MCF 10A (cell line): ENCODE measurements around the gene EHMT2. TPM values are rescaled to one million over a fixed set of nuclear protein-coding genes. Genes with fewer than 3 reads are reported as not detected.

ENCODE experiments used
- BruUV-seq: library from RNA; stranded (reverse); fragments of 400-500 nt; replicated peaks from 2 replicates; lab custom pipeline; 2021; lab: Mats Ljungman, UMichigan
- CTCF ChIA-PET: fragments of 300-600 bp; sonication (Branson Sonifier 250); formaldehyde crosslinking; extraction: SDS; loops from one replicate; lab custom pipeline; 2021; ENCODE audit warnings: antibody characterized with exemption, inconsistent platforms; lab: Yijun Ruan, JAX
- POLR2A ChIA-PET: fragments of 300-600, 350-650 bp; sonication (Branson Sonifier 250); formaldehyde crosslinking; extraction: SDS; loops from one replicate; lab custom pipeline; 2020; ENCODE audit warnings: antibody characterized with exemption, inconsistent platforms; lab: Yijun Ruan, JAX
- DNase-seq: peaks from one replicate; pipeline ENCODE4 v3.0.0-alpha.2; 2018; ENCODE audit not compliant: unreplicated experiment
- H3K27ac Mint-ChIP-seq: one replicate; pipeline ENCODE4 v1.8.0; 2022; ENCODE audit warnings: mild to moderate bottlenecking, low read depth, mixed read lengths; ENCODE audit not compliant: unreplicated experiment
- H3K27me3 Mint-ChIP-seq: one replicate; pipeline ENCODE4 v1.8.0; 2022; ENCODE audit warnings: mixed read lengths; ENCODE audit not compliant: insufficient read depth, unreplicated experiment
- H3K36me3 Mint-ChIP-seq: one replicate; pipeline ENCODE4 v1.8.0; 2022; ENCODE audit warnings: mild to moderate bottlenecking, moderate library complexity, mixed read lengths; ENCODE audit not compliant: insufficient read depth, unreplicated experiment
- H3K4me1 Mint-ChIP-seq: one replicate; pipeline ENCODE4 v1.8.0; 2022; ENCODE audit warnings: mixed read lengths; ENCODE audit not compliant: insufficient read depth, unreplicated experiment
- H3K4me3 Mint-ChIP-seq: one replicate; pipeline ENCODE4 v1.8.0; 2022; ENCODE audit warnings: mild to moderate bottlenecking, moderate library complexity, mixed read lengths; ENCODE audit not compliant: unreplicated experiment
- H3K9me3 Mint-ChIP-seq: one replicate; pipeline ENCODE4 v1.8.0; 2022; ENCODE audit warnings: mixed read lengths; ENCODE audit not compliant: unreplicated experiment
- intact Hi-C: fragments of 100-400 bp; cut with micrococcal nuclease; formaldehyde crosslinking; loops from 2 replicates; pipeline ENCODE4 v1.14.1; 2022
- total RNA-seq: library from RNA; stranded (reverse); gene quantifications from 2 replicates; pipeline ENCODE4 v1.2.3, GENCODE V29; 2022
- TF ChIP-seq, protein P1 (sequence below): fragments of 200-600 bp; IDR thresholded peaks from one replicate; pipeline ENCODE4 v1.8.0; 2022; ENCODE audit warnings: antibody characterized with exemption, mild to moderate bottlenecking; ENCODE audit not compliant: unreplicated experiment

EHMT2 gene
- total RNA-seq, 1 experiment from 2014 or later: 20.2 TPM

- no peaks in the 10 kb centered on the region for H3K9me3 Mint-ChIP-seq
- no TSS peak for BruUV-seq
- no peak overlapping the region for H3K4me3 Mint-ChIP-seq
- peak; percentile 34 for DNase-seq
- CTCF ChIA-PET: interaction anchor here (0.6 to 0.9 kb wide), 3 partner anchors 14 to 31 kb away, joined by 3 to 5 read pairs (median 4); partner anchors contain the start of gene CFB
- peaks cover 6% of the 10 kb centered on the region for H3K4me1 Mint-ChIP-seq
- intact Hi-C loops: no loop called here
- no peak overlapping the region for H3K27ac Mint-ChIP-seq
- POLR2A ChIA-PET: interaction anchor here (0.6 to 1.4 kb wide), 3 partner anchors 9 to 258 kb away, joined by 3 read pairs; no protein-coding TSS in a partner anchor
- no peaks in the 10 kb centered on the region for H3K36me3 Mint-ChIP-seq
- no peaks in the 10 kb centered on the region for H3K27me3 Mint-ChIP-seq
- TF ChIP-seq, protein P1, sequence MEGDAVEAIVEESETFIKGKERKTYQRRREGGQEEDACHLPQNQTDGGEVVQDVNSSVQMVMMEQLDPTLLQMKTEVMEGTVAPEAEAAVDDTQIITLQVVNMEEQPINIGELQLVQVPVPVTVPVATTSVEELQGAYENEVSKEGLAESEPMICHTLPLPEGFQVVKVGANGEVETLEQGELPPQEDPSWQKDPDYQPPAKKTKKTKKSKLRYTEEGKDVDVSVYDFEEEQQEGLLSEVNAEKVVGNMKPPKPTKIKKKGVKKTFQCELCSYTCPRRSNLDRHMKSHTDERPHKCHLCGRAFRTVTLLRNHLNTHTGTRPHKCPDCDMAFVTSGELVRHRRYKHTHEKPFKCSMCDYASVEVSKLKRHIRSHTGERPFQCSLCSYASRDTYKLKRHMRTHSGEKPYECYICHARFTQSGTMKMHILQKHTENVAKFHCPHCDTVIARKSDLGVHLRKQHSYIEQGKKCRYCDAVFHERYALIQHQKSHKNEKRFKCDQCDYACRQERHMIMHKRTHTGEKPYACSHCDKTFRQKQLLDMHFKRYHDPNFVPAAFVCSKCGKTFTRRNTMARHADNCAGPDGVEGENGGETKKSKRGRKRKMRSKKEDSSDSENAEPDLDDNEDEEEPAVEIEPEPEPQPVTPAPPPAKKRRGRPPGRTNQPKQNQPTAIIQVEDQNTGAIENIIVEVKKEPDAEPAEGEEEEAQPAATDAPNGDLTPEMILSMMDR: no peak
Observed at GRCh38 chr6:31920811-31921210, 23.3 kb upstream of the EHMT2 start.

- BruUV-seq: no TSS peak
- intact Hi-C loops: no loop called here
- CTCF ChIA-PET: interaction anchor here (0.6 kb wide), 1 partner anchor 92 kb away, joined by 3 read pairs; the partner anchor contains the start of gene HSPA1B
Observed at GRCh38 chr6:31919624-31920303, 22.3 kb upstream of the EHMT2 start.

DNA sequence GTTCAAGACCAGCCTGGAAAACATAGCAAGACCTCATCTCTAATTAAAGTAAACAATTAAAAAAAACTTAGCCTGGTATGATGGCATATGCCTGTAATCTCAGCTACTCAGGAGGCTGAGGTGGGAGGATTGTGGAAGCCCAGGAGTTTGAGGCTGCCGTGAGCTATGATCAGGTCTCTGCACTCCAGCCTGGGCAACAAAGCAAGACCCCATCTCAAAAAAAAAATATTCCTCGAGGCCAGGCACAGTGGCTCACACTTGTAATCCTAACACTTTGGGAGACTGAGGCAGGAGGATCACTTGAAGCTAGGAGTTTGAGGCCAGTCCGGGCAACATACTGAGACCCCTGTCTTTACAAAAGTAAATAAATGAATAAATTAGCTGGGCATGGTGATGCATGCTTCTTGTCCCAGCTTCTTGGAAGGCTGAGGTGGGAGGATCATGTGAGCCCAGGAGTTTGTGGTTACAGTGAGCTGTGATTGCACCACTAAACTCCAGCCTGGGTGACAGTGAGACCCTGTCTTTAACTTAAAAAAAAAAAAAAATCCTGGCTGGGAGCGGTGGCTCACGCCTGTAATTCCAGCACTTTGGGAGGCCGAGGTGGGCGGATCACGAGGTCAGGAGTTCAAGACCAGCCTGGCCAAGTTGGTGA is 20.7 kb upstream of the EHMT2 start:
- Mint-ChIP-seq H3K4me3 (no peak overlapping the region), H3K27ac (no peak overlapping the region), H3K9me3 (no peaks in the 10 kb centered on the region), H3K4me1 (peaks cover 6% of the 10 kb centered on the region), H3K27me3 (no peaks in the 10 kb centered on the region), H3K36me3 (no peaks in the 10 kb centered on the region)
- CTCF ChIA-PET: interaction anchor here (0.6 to 1.4 kb wide), 4 partner anchors 20 to 371 kb away, joined by 3 to 8 read pairs (median 3); partner anchors contain the start of gene NFKBIL1
- POLR2A ChIA-PET: interaction anchor here (0.6 to 1.7 kb wide), 8 partner anchors 10 to 376 kb away, joined by 3 to 6 read pairs (median 4); partner anchors contain the start of genes CFB and DDX39B
- DNase-seq: no peak
- BruUV-seq: no TSS peak
- TF ChIP-seq, protein P1: no peak
- intact Hi-C loops: no loop called here

More at GRCh38 chr6:31919624-31920303, 22.3 kb upstream of the EHMT2 start:
- Mint-ChIP-seq H3K27me3 (no peaks in the 10 kb centered on the region), H3K36me3 (no peaks in the 10 kb centered on the region), H3K4me1 (peaks cover 6% of the 10 kb centered on the region), H3K4me3 (no peak overlapping the region), H3K9me3 (no peaks in the 10 kb centered on the region), H3K27ac (no peak overlapping the region)
- POLR2A ChIA-PET: interaction anchor here (0.6 to 0.8 kb wide), 4 partner anchors 13 to 268 kb away, joined by 3 to 5 read pairs (median 3); no protein-coding TSS in a partner anchor
- TF ChIP-seq, protein P1: no peak
- DNase-seq: no peak

DNA sequence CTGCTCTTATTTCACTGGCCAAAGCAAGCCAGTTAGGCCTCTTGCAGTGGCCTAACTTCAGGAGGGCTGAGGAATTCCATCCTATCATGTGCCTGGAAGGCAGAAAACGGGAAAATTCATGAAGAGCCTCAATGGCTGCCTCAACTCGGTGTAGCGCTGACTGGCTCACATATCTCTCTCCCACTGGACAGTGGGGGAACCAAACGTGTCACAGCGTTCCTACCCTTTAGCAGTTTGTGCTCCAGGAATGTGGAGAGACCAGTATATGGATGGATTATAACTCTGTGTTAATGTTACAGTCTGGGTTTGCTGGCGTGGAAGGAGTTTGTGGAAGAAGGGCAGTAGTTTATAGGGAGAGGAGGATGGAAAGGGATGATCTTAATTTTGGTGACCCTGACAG is 18.3 kb upstream of the EHMT2 start:
- Mint-ChIP-seq H3K4me1 (peaks cover 6% of the 10 kb centered on the region), H3K27me3 (no peaks in the 10 kb centered on the region), H3K36me3 (no peaks in the 10 kb centered on the region), H3K9me3 (no peaks in the 10 kb centered on the region), H3K4me3 (no peak overlapping the region), H3K27ac (no peak overlapping the region)
- POLR2A ChIA-PET: interaction anchor here (0.8 to 1.2 kb wide), 2 partner anchors 30 to 163 kb away, joined by 4 to 6 read pairs; partner anchors contain the start of gene CFB
- no peak for DNase-seq
- TF ChIP-seq, protein P1: no peak
- intact Hi-C loops: no loop called here
- CTCF ChIA-PET: no interaction called here
- no TSS peak for BruUV-seq
